IMR-90 (cell line): Measurements from ENCODE around the gene KRTAP10-11. TPM values are rescaled to one million over a fixed set of nuclear protein-coding genes. Genes with fewer than 3 reads are reported as not detected.

ENCODE experiments used
- ATAC-seq: fragments of 200-7000 bp; cut with Tn5 transposase; 2 replicates; pipeline ENCODE4 v1.9.1; 2020; ENCODE audit warnings: low read depth, mild to moderate bottlenecking, moderate library complexity
- BruUV-seq: library from RNA; stranded (reverse); fragments of 400-500 nt; replicated peaks from 2 replicates; lab custom pipeline; 2021; lab: Mats Ljungman, UMichigan
- CTCF ChIA-PET: fragments of 300-600 bp; formaldehyde crosslinking; extraction: SDS; loops from one replicate; lab custom pipeline; 2021; ENCODE audit warnings: antibody characterized with exemption; lab: Yijun Ruan, JAX
- POLR2A ChIA-PET: fragments of 300-600 bp; sonication (Branson Sonifier 250); formaldehyde crosslinking; loops from one replicate; lab custom pipeline; 2022; ENCODE audit warnings: antibody characterized with exemption; ENCODE audit not compliant: unreplicated experiment; lab: Charles Lee
- DNase-seq: peaks from one replicate; pipeline ENCODE4 v3.0.0; 2013
- H2AFZ ChIP-seq: replicated peaks from 2 replicates; pipeline ENCODE3; 2013; ENCODE audit warnings: low read length, mild to moderate bottlenecking; ENCODE audit not compliant: poor library complexity
- H2AK5ac ChIP-seq: 2 replicates; pipeline ENCODE4 v1.6.1; 2013; ENCODE audit warnings: low read depth, low read length, inconsistent platforms
- H2AK9ac ChIP-seq: replicated peaks from 2 replicates; pipeline ENCODE3; 2013; ENCODE audit warnings: mild to moderate bottlenecking, low read depth, low read length, moderate library complexity; ENCODE audit not compliant: poor library complexity
- H2BK120ac ChIP-seq: 2 replicates; pipeline ENCODE4 v1.6.1; 2013; ENCODE audit warnings: low read depth, low read length, inconsistent platforms
- H2BK15ac ChIP-seq: 3 replicates; pipeline ENCODE4 v1.6.1; 2013; ENCODE audit warnings: low read depth, low read length, inconsistent platforms
- H2BK20ac ChIP-seq: 2 replicates; pipeline ENCODE4 v1.6.1; 2013; ENCODE audit warnings: low read depth, mild to moderate bottlenecking, inconsistent platforms, low read length, moderate library complexity
- H2BK5ac ChIP-seq: 2 replicates; pipeline ENCODE4 v1.6.1; 2013; ENCODE audit warnings: mild to moderate bottlenecking, low read depth, low read length, inconsistent platforms; ENCODE audit not compliant: poor library complexity, severe bottlenecking
- H3K14ac ChIP-seq: replicated peaks from 2 replicates; pipeline ENCODE4 v1.6.1; 2013; ENCODE audit warnings: low read depth, low read length, inconsistent platforms
- H3K18ac ChIP-seq: 2 replicates; pipeline ENCODE4 v1.6.1; 2013; ENCODE audit warnings: low read depth, low read length, control low read depth
- H3K23ac ChIP-seq: 2 replicates; pipeline ENCODE4 v1.6.1; 2013; ENCODE audit warnings: low read depth, low read length, inconsistent platforms
- H3K27ac ChIP-seq: 2 replicates; pipeline ENCODE4 v1.5.1; 2013; ENCODE audit warnings: mild to moderate bottlenecking, control low read depth, low read length; ENCODE audit not compliant: insufficient read depth
- H3K27me3 ChIP-seq: 2 replicates; pipeline ENCODE4 v1.6.1; 2013; ENCODE audit warnings: low read length; ENCODE audit not compliant: control insufficient read depth, insufficient read depth
- H3K36me3 ChIP-seq: 2 replicates; pipeline ENCODE4 v1.6.1; 2013; ENCODE audit warnings: low read length, mixed read lengths; ENCODE audit not compliant: control insufficient read depth, insufficient read depth
- H3K4ac ChIP-seq: 2 replicates; pipeline ENCODE4 v1.6.1; 2013; ENCODE audit warnings: low read depth, low read length, inconsistent platforms
- H3K4me1 ChIP-seq: 2 replicates; pipeline ENCODE4 v1.6.1; 2013; ENCODE audit warnings: low read length, mixed read lengths; ENCODE audit not compliant: control insufficient read depth, insufficient read depth
- H3K4me2 ChIP-seq: 2 replicates; pipeline ENCODE4 v1.6.1; 2013; ENCODE audit warnings: low read depth, mild to moderate bottlenecking, control low read depth, low read length, moderate library complexity
- H3K4me3 ChIP-seq: 2 replicates; pipeline ENCODE4 v1.5.1; 2013; ENCODE audit warnings: low read depth, mild to moderate bottlenecking, control low read depth, low read length, moderate library complexity; ENCODE audit not compliant: insufficient read depth
- H3K56ac ChIP-seq: 2 replicates; pipeline ENCODE4 v1.6.1; 2013; ENCODE audit warnings: low read length, inconsistent platforms; ENCODE audit not compliant: insufficient read depth; ENCODE audit errors: extremely low read depth
- H3K79me1 ChIP-seq, 2 experiments: 2 replicates each; pipeline ENCODE4 v1.6.1; 2013; ENCODE audit warnings: low read length in 2 of 2, inconsistent platforms in 1 of 2, low read depth in 1 of 2
- H3K9ac ChIP-seq: 2 replicates; pipeline ENCODE4 v1.6.1; 2013; ENCODE audit warnings: low read depth, low read length, control low read depth
- H3K9me1 ChIP-seq: 2 replicates; pipeline ENCODE4 v1.6.1; 2013; ENCODE audit warnings: low read length, inconsistent platforms; ENCODE audit not compliant: insufficient read depth
- H3K9me3 ChIP-seq: 2 replicates; pipeline ENCODE4 v1.6.1; 2013; ENCODE audit warnings: low read length; ENCODE audit not compliant: control insufficient read depth, insufficient read depth
- H4K20me1 ChIP-seq: 2 replicates; pipeline ENCODE4 v1.6.1; 2013; ENCODE audit warnings: low read length, inconsistent platforms; ENCODE audit not compliant: insufficient read depth
- H4K5ac ChIP-seq: 2 replicates; pipeline ENCODE4 v1.6.1; 2013; ENCODE audit warnings: mild to moderate bottlenecking, low read depth, low read length, control low read depth
- H4K8ac ChIP-seq, 2 experiments: 2 replicates each; pipeline ENCODE4 v1.6.1; 2013; ENCODE audit warnings: low read depth in 2 of 2, low read length in 2 of 2, control low read depth in 1 of 2, inconsistent platforms in 1 of 2
- H4K91ac ChIP-seq: 2 replicates; pipeline ENCODE4 v1.6.1; 2013; ENCODE audit warnings: low read depth, low read length, inconsistent platforms; ENCODE audit not compliant: insufficient read depth
- MAZ ChIP-seq: IDR thresholded peaks from 2 replicates; pipeline ENCODE4 v1.6.1; 2012; ENCODE audit warnings: low read depth, mild to moderate bottlenecking, low read length, improper control_type of control experiment, moderate library complexity, borderline replicate concordance
- MXI1 ChIP-seq: IDR thresholded peaks from 2 replicates; pipeline ENCODE4 v1.6.1; 2012; ENCODE audit warnings: low read depth, mild to moderate bottlenecking, low read length, moderate library complexity, borderline replicate concordance
- NFE2L2 ChIP-seq: fragments of 150-350 bp; IDR thresholded peaks from 2 replicates; pipeline ENCODE4 v1.6.1; 2016; ENCODE audit warnings: low read depth, mild to moderate bottlenecking, low read length
- WGBS, 2 experiments: methylation state at CpG; one replicate each; pipeline versions ENCODE4 v1.1.5 to v1.1.7; 2013; ENCODE audit warnings: missing lambda C conversion rate in 2 of 2; ENCODE audit not compliant: insufficient read length in 1 of 2; ENCODE audit errors: extremely low coverage in 2 of 2; 5-methylcytosine and 5-hydroxymethylcytosine counted together
- dilution Hi-C: fragments of 300-500 bp; cut with HindIII; formaldehyde crosslinking; loops from one replicate; pipeline ENCODE4 v1.14.3; 2018; ENCODE audit warnings: low sequenced_read_pairs; ENCODE audit not compliant: unreplicated experiment
- in situ Hi-C: fragments of 300-500 bp; cut with MboI; formaldehyde crosslinking; loops from 3 replicates; pipeline ENCODE4 v1.14.3; 2019; ENCODE audit warnings: low sequenced_read_pairs, inconsistent platforms, mixed read lengths
- intact Hi-C: fragments of 100-400 bp; cut with micrococcal nuclease; formaldehyde crosslinking; loops from 2 replicates; pipeline ENCODE4 v1.10.0; 2022
- polyA plus RNA-seq, 3 experiments: library from polyadenylated mRNA; depleted of rRNA; stranded (reverse); fragments of >200 nt; gene quantifications; 2 replicates each; pipeline ENCODE4 v1.2.3, GENCODE V29; 2012; ENCODE audit warnings: low replicate concordance in 1 of 3
- total RNA-seq: library from RNA; depleted of rRNA; stranded (reverse); fragments of >200 nt; gene quantifications from 2 replicates; pipeline ENCODE4 v1.2.3, GENCODE V29; 2012

The KRTAP10-11 gene
- total and polyA plus RNA-seq, 2 of the 4 experiments (the other 2 are of a cell fraction), result not detected

- Histone ChIP-seq H3K27ac (no peak overlapping the region), H3K56ac (no peak overlapping the region), H2BK20ac (no peak overlapping the region), H3K4ac (no peak overlapping the region), H3K18ac (no peak overlapping the region), H2AK9ac (no peak overlapping the region), H2BK5ac (no peak overlapping the region), H2AK5ac (no peak overlapping the region), H4K5ac (no peak overlapping the region), H3K9ac (no peak overlapping the region), H3K79me1 (no peaks in the 10 kb centered on the region), H3K9me3 (peaks cover 4% of the 10 kb centered on the region), H3K36me3 (no peaks in the 10 kb centered on the region), H3K4me1 (no peaks in the 10 kb centered on the region), H3K23ac (no peak overlapping the region), H3K9me1 (no peaks in the 10 kb centered on the region), H3K14ac (no peak overlapping the region), H3K4me3 (no peak overlapping the region), H3K27me3 (no peaks in the 10 kb centered on the region; the same call in 1 of the 2 replicates), H2BK120ac (no peak overlapping the region), H4K91ac (no peak overlapping the region), H3K4me2 (no peak overlapping the region), H2BK15ac (no peak overlapping the region), H4K20me1 (no peaks in the 10 kb centered on the region), H4K8ac (no peak overlapping the region), H2AFZ (peak overlapping the region; percentile 14)
- DNase-seq, result no peak
- BruUV-seq, result no TSS peak
- TF ChIP-seq MXI1 (no peak), NFE2L2 (no peak), MAZ (no peak)
- in situ Hi-C loops (no loop called here), intact Hi-C loops (no loop called here), dilution Hi-C loops (no loop called here)
- POLR2A ChIA-PET, result no interaction called here
- CTCF ChIA-PET, result no interaction called here
- ATAC-seq, result no peak
- WGBS, 2 experiments, result 64% methylated on average over 19 of the region's 33 CpGs; no CpG with 5 or more reads in 1 of the 2 experiments
Measured at GRCh38 chr21:44648557-44649311, 2.5 kb downstream of the KRTAP10-11 start.
